AG08396 (cell line): ENCODE measurements around the gene CUL4A.
"Not testable (repeated sequence)": the region's sequence is repeated elsewhere in the genome, so short reads cannot be mapped to it uniquely, and the experiment has no call there.

Source experiments
- DNase-seq: peaks from one replicate; pipeline ENCODE4 v3.0.0; 2012; ENCODE audit warnings: low spot score, mixed read lengths

The CUL4A gene

GRCh38 chr13:113239357-113239756 is 29.9 kb downstream of the CUL4A start:
- no peak for DNase-seq

- no peak for DNase-seq
Measured at GRCh38 chr13:113239986-113240385, 30.6 kb downstream of the CUL4A start.

- DNase-seq = not testable (repeated sequence)
Measured at GRCh38 chr13:113241623-113242022, 32.2 kb downstream of the CUL4A start.

- no peak for DNase-seq
Measured at GRCh38 chr13:113243847-113244246, 34.4 kb downstream of the CUL4A start.

GRCh38 chr13:113245849-113246796 is 36.7 kb downstream of the CUL4A start:
- no peak for DNase-seq

GRCh38 chr13:113252516-113253095 is 43.2 kb downstream of the CUL4A start:
- no peak for DNase-seq

- DNase-seq = not testable (repeated sequence)
Measured at GRCh38 chr13:113257908-113258307, 48.5 kb downstream of the CUL4A start.

GRCh38 chr13:113258321-113259054 is 49.1 kb downstream of the CUL4A start:
- DNase-seq = no peak

- no peak for DNase-seq
Measured at GRCh38 chr13:113260996-113261395, 51.6 kb downstream of the CUL4A start.

- not testable (repeated sequence) for DNase-seq
Measured at GRCh38 chr13:113263016-113263415, 53.6 kb downstream of the CUL4A start.

- no peak for DNase-seq
Measured at GRCh38 chr13:113267642-113268405, 58.4 kb downstream of the CUL4A start.

GRCh38 chr13:113272031-113272430 is 62.6 kb downstream of the CUL4A start:
- no peak for DNase-seq

- DNase-seq = no peak
Measured at GRCh38 chr13:113272701-113273181, 63.3 kb downstream of the CUL4A start.

- no peak for DNase-seq
Measured at GRCh38 chr13:113273321-113273720, 63.9 kb downstream of the CUL4A start.

- DNase-seq = peak; percentile 26
Measured at GRCh38 chr13:113273851-113274590, 64.6 kb downstream of the CUL4A start.

- no peak for DNase-seq
Measured at GRCh38 chr13:113274721-113275120, 65.3 kb downstream of the CUL4A start.

GRCh38 chr13:113275387-113275786 is 66.0 kb downstream of the CUL4A start:
- peak; percentile 53 for DNase-seq

GRCh38 chr13:113280126-113280525 is 70.7 kb downstream of the CUL4A start:
- DNase-seq = no peak

- DNase-seq = no peak
Measured at GRCh38 chr13:113283904-113284303, 74.5 kb downstream of the CUL4A start.

- DNase-seq = no peak
Measured at GRCh38 chr13:113288880-113289279, 79.5 kb downstream of the CUL4A start.

- no peak for DNase-seq
Measured at GRCh38 chr13:113291129-113291528, 81.7 kb downstream of the CUL4A start.
